H1 (cell line): ENCODE data around the gene PACRGL.

Experiments
- BCL11A ChIP-seq, 2 experiments: IDR thresholded peaks; one replicate each; pipeline ENCODE4 v1.6.1; 2011; ENCODE audit warnings: low read depth in 2 of 2, low read length in 2 of 2, mild to moderate bottlenecking in 2 of 2
- CTCF ChIP-seq, 3 experiments: IDR thresholded peaks; 1 replicate in 2 of 3; 2 replicates in 1 of 3; pipeline versions ENCODE4 v1.5.1 to v1.6.1; 2011; ENCODE audit warnings: low read length in 3 of 3, mild to moderate bottlenecking in 3 of 3, inconsistent platforms in 2 of 3, low read depth in 1 of 3, moderate library complexity in 1 of 3; ENCODE audit not compliant: insufficient read depth in 1 of 3; ENCODE audit errors: control extremely low read depth in 1 of 3
- POLR2A ChIP-seq, 2 experiments: IDR thresholded peaks; 1 replicate in 1 of 2; 2 replicates in 1 of 2; pipeline ENCODE4 v1.6.1; 2011; ENCODE audit warnings: low read depth in 2 of 2, low read length in 2 of 2, mild to moderate bottlenecking in 2 of 2; ENCODE audit errors: control extremely low read depth in 1 of 2
- POLR2AphosphoS5 ChIP-seq: IDR thresholded peaks from 2 replicates; pipeline ENCODE4 v1.6.1; 2011; ENCODE audit warnings: low read depth, low read length
- RAD21 ChIP-seq, 2 experiments: IDR thresholded peaks in 1 of 2; conservative IDR thresholded peaks in 1 of 2; 2 replicates each; pipeline ENCODE4 v1.6.1; 2011; ENCODE audit warnings: low read depth in 2 of 2, low read length in 2 of 2, improper control_type of control experiment in 1 of 2, inconsistent platforms in 1 of 2, mild to moderate bottlenecking in 1 of 2, moderate library complexity in 1 of 2
- RXRA ChIP-seq: IDR thresholded peaks from 2 replicates; pipeline ENCODE4 v1.6.1; 2011; ENCODE audit warnings: low read depth, mild to moderate bottlenecking, low read length, moderate library complexity; ENCODE audit not compliant: insufficient read depth
- SUZ12 ChIP-seq: fragments of 200-600 bp; sonication (generic); IDR thresholded peaks from 2 replicates; pipeline ENCODE4 v1.6.1; 2012; ENCODE audit warnings: mild to moderate bottlenecking, inconsistent platforms, low read length, moderate library complexity, mixed read lengths
- USF2 ChIP-seq: IDR thresholded peaks from 2 replicates; pipeline ENCODE4 v1.6.1; 2011; ENCODE audit warnings: low read length, improper control_type of control experiment

- TF ChIP-seq BCL11A (IDR thresholded peaks at IDR 0.05; ENCODE audit: low read depth in 2 of 2, low read length in 2 of 2) (no peak), SUZ12 (no peak), POLR2A (IDR thresholded peaks at IDR 0.05; ENCODE audit: control extremely low read depth in 1 of 2, low read depth in 2 of 2, low read length in 2 of 2) (no peak), RXRA (no peak), POLR2AphosphoS5 (no peak), USF2 (no peak), RAD21 (IDR thresholded peaks at IDR 0.05 in 1 of 2, conservative IDR thresholded peaks at IDR 0.05 in 1 of 2; ENCODE audit: low read depth in 2 of 2, low read length in 2 of 2) (no peak), CTCF (IDR thresholded peaks at IDR 0.05; ENCODE audit: control extremely low read depth in 1 of 3, insufficient read depth in 1 of 3, low read depth in 1 of 3, low read length in 3 of 3) (no peak)
Measured at GRCh38 chr4:20778896-20779295, 78.6 kb downstream of the PACRGL start.
